GM18498 (cell line): ENCODE data around the gene VPS52.
A peak's percentile ranks its signal among the peaks of the same experiment; 100 is the strongest.
"Not testable (repeated sequence)": the region's sequence is repeated elsewhere in the genome, so short reads cannot be mapped to it uniquely, and the experiment has no call there.

Source experiments
- ATAC-seq: cut with Tn5 transposase; IDR thresholded peaks from one replicate; pipeline ENCODE4 v1.9.1; 2021; ENCODE audit warnings: mild to moderate bottlenecking, moderate library complexity; ENCODE audit not compliant: unreplicated experiment

The VPS52 gene

DNA sequence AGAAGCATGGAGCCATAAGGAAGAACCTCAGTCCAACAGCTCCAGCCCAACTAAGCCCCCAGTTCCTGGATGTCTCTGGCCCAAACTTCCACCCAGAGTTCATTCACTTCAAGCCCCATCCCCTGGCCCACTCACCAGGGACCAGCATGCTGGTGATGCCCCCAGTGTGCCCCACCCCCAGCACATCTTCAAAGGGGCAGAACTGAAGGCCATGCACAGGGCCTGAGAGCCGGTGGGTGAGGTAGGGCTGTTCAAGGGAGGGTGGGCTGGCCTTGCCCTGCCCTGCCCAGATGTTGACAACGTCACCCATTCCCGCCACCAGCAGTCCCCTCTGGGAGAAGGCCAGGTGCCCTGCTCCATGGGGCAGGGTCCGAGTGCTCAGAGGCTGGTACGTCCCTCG is 8.9 kb upstream of the VPS52 start:
- ATAC-seq, result no peak

DNA sequence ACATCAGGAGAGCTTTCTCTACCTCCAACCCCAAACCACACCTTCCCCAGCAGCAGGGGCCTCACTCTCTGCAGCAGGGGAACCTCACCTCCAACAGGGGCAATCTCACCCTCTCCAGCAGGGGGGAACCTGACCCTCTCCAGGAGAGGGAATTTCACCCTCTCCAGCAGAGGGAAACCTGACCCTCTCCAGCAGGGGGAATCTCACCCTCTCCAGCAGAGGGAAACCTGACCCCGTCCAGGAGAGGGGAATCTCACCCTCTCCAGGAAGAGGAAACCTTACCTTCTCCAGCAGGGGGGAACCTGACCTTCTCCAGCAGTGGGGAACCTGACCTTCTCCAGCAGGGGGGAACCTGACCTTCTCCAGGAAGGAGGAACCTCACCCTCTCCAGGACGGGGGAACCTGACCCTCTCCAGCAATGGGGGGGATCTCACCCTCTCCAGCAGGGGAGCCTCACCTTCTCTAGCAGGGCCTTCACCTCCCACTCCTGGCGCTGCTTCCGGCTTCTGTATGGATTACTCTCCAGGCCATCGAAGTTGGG is 8.4 kb upstream of the VPS52 start:
- ATAC-seq, result no peak

DNA sequence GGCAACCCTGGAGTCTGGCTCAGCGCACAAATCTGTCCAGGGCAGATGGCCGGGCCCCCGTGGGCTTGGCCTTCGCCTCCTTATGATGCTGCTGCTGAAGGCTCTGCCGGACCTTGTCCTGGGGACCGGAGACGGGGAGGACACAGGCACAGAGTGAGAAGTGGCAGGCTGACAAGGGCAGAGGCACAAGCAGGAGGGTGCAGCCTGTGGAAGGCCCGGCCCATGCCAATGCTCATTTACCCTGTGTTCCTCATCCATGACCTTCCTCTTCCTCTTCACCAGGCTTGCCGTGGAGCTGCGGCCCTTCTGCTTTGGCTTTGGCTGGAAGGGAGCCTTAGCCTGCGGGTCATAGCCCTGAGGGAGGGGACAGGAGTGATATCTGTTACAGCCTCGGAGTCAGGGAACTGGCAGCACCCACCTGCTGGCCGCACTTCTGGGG is 7.6 kb upstream of the VPS52 start:
- no peak for ATAC-seq

DNA sequence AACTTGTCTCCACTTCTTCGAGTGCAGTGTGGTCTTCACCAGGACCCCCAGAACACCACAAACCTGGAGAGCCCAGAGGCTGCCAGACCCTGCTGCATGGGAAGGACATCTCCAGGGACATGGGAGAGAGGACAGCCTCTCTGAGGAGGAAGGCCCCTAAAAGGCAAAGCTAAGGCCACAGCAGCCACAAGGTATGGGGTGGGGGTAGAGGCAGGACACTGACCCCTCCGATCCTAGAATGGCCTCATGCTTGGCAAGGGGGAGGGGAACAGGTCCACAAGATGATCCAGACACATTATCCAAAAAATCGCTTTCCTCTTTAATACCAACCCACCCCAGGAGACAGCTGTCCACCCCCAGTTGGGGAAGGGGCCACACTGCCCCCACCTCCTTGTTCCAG is 7.1 kb upstream of the VPS52 start:
- no peak for ATAC-seq

DNA sequence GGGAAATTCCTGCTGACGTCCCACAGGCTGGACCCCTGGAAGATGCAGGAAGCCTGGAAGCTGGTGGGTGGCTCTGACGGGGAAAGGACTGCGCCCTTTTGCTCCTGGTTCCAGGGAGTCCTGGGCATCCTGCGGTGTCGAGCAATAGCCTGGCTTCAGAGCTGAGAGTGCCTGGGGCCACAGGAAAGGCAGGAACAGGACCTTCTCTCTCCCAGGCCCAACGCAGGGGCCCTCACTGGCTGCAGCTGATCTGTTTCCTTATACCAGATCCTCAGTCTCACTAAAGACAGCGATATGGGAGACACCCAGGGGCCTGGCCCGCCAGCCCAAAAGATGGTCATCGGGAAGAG is 6.7 kb upstream of the VPS52 start:
- ATAC-seq, result no peak

DNA sequence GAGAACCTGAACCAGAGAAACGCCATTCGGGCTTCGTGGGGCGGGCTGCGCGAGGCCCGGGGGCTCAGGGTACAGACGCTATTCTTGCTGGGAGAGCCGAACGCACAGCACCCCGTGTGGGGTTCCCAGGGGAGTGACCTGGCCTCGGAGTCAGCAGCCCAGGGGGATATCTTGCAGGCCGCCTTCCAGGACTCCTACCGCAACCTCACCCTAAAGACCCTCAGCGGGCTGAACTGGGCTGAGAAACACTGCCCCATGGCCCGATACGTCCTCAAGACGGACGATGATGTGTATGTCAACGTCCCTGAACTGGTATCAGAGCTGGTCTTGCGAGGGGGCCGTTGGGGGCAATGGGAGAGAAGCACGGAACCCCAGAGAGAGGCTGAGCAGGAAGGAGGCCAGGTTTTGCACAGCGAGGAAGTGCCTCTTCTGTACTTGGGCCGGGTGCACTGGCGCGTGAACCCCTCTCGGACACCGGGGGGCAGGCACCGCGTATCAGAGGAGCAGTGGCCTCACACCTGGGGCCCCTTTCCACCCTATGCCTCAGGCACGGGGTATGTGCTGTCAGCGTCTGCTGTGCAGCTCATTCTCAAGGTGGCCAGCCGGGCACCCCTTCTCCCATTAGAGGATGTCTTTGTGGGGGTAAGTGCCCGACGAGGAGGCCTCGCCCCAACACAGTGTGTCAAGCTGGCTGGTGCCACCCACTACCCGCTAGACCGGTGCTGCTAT is 6.2 kb upstream of the VPS52 start:
- ATAC-seq, result peak; percentile 14

DNA sequence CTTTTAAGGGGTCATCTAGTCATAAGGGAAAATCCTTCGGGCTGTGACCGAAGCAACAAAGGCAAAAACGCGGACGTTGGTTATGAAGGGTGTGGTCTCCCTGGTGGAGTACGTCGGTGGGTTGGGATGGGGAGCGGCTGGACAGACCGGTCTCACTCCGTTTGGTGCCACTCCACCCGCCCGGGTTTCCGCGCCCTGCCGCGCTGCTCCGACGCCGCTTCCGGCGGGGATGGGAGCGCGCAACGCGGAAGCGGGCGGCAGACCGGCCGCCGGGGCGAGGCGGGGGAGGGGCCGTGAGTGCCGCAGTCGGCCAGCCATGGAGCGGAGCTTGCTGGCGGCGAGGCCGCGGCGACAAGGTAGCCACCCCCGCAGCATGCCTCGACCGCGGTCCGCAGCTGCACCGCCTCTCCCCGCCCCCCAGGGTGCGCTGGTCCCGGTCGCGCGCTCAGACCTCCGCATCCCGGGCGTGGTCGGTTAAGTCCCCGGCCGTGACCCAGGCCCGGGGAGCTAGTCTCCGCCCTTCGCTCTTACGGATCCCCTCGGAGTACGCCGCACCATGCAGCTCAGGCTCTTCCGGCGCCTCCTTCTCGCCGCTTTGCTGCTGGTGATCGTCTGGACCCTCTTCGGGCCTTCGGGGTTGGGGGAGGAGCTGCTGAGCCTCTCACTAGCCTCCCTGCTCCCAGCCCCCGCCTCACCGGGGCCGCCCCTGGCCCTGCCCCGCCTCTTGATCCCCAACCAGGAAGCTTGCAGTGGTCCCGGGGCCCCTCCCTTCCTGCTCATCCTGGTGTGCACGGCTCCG is 5.4 kb upstream of the VPS52 start, which contains the start of gene B3GALT4:
TSS of gene B3GALT4 (plus strand) at position 260 of the 799 bp plus-strand sequence. CDS start at position 557, 297 bp downstream.
- peak; percentile 62 for ATAC-seq

DNA sequence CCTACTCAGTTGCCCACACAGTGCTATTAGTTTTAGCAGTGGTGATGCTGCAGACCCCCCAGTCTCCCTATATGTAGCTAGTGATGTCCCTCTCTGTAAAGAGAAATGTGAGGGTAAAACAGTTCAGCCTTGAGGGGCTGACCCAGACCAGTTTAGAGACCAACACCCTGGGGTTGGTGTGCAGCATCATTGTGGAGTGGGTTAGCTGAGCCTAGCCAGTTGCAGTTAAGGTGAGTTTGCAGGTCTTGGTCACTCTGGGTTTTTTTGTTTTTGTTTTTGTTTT is 4.8 kb upstream of the VPS52 start:
- ATAC-seq, result no peak

DNA sequence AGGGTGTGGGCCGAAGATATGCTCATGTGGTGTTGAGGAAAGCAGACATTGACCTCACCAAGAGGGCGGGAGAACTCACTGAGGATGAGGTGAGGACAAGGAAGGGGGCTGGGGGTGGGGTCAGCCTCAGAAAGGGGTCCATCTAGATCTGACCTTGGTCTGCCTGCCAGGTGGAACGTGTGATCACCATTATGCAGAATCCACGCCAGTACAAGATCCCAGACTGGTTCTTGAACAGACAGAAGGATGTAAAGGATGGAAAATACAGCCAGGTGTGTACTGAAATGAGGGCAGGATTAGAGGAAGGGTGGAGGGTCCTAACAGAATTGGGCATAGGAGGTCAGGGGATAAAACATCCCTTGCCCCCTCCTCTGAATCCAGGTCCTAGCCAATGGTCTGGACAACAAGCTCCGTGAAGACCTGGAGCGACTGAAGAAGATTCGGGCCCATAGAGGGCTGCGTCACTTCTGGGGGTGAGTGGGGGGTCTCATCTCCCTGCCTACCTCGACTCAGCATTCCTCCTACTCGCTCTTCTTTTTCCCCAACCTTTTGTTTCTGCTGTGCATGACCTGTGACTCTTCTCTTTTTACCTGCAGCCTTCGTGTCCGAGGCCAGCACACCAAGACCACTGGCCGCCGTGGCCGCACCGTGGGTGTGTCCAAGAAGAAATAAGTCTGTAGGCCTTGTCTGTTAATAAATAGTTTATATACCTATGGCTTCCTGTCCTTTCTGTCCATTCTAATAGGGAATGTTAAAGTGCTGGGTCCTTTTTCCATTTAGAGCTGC is 4.3 kb upstream of the VPS52 start:
- not testable (repeated sequence) for ATAC-seq

DNA sequence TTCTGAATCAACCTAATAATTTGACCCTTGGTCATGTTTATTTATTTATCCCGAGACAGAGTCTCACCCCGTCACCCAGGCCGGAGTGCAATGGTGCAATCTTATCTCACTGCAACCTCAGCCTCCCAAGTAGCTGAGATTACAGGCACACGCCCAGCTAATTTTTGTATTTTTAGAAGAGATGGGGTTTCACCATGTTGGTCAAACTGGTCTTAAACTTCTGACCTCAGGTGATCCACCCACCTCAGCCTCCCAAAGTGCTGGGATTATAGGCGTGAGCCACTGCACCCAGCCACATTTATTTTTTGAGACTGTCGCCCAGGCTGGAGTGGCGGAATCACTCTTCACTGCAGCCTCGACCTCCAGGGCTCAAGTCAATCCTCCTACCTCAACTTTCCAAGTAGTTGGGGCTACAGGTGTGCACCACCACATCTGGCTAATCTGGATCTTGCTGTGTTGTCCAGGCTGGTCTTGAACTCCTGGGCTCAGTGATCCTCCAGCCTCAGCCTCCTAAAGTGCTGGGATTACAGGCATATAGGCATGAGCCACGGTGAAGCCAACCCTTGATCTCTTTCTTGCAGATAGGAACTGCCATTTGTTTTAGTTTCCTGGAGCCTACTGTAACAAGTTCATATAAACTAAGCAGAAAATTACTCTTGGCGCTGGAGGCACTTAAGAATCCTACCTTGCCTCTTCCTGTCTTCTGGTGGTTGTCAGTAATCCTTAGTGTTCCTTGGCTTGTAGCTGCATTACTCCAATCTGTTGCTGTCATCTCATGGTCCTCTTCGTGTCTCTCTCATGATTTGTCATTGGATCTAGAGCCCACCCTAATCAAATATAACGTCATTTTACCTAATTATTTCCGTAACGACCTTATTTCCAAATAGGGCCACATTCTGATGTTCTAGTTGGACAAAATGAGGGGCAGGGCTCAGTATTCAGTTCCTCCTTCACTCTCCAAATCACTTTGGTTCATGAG is 2.5 kb upstream of the VPS52 start:
- ATAC-seq, result no peak

DNA sequence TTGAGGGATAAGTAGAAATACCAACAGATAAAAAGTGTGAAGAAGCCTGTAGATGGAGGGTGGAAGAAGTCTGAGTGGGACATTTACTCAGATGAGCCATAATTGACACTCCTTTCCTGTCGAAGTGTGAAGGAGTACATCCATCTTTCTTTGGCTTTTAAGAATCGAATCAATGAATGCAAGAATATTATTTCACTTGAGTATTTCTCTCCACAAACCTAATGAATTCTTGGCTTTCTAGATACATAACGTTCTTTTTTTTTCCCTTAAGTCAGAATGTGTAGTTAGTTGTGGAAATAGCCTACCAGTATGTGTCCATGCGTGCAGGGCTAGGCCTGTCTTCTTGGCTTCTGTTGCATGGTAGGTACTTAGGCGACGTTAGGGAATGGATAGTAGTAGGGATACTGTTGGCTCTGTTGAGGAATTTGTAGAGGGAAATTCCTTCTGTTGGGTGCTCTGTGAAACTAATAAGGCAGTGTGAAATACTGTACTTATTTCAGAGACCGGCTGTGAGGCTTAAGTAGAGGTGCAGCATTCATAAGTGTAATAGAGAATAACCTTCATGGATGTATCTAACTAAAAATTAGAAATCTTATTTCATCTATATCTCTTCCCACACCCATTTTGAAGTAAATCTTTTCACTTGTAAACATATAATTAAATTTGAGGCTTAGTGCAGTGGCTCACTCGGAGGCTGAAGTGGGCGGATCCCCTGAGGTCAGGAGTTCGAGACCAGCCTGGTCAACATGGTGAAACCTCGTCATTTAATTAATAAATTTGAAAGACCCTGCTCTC is 1.6 kb upstream of the VPS52 start:
- ATAC-seq, result no peak

DNA sequence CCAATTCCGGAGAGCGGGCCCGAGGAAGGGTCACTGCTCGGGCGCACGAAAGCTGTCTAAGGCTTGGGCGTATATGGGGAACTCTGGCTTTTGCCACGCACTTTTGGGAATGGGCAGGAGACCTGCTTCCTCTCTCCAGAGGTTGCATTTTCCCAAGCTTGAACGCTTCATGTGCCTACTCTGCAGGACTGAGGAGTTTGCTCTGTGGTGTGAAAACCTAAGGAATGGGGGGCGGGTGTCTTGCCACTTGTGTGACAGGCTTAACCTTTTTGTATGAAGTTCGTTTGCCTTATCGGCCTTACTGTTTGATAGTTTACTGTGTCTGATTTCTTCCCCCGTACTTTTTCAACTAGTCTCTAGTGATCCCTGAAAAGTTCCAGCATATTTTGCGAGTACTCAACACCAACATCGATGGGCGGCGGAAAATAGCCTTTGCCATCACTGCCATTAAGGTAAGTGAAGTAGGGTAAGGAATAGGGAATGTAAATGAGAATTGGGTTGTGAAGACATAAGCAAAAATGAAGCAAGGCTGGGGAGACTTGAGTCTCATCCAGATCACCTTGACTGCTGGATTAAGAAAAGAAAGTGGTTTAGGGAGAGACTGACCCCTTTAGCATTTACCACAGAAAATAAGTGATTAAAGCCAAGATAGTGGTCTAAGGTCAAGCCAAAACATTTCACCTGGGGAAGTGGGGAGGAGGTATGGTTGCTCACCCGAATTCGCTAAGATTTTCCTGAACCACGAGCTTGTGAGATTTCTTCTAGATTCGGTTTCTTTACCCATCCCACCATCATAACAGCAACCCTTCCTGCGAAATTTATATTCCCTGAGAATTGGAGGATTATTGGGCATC is 826 bp upstream of the VPS52 start:
- ATAC-seq, result no peak

DNA sequence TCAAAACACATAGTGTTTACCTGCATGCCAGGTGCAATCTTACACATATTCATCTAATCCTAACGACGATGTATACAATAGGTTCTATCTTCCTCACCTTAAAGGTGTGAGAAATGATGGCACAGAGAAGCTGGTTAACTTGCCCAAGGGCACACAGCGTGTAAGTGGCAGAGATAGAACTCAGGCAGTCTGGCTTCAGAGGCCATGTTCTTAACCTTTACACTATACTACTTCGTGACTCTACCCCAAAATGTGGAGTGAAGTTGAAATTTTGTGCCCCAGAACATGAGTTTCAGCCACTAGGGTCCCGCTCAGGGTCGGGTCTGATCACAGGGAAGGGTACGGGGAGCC is 584 bp downstream of the VPS52 start:
- ATAC-seq, result no peak

DNA sequence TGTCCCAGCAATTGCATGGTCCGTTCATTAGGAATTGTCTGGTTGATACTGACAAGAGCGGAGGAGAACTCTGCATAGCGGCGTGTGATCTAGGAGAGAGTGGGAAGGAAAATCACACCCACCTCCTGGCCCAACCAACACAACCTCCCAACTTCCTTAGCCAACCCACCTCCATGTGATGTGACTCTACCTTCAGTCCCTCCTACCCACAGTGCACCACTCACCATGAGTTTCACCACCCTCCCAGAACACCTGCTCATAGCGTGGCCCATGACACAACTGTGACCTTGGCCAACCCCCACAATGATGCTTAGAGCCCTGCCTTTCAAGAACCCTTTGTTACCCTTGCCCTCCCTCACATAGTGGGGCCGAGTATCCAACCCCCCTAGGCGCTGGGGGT is 7.7 kb downstream of the VPS52 start:
- no peak for ATAC-seq

DNA sequence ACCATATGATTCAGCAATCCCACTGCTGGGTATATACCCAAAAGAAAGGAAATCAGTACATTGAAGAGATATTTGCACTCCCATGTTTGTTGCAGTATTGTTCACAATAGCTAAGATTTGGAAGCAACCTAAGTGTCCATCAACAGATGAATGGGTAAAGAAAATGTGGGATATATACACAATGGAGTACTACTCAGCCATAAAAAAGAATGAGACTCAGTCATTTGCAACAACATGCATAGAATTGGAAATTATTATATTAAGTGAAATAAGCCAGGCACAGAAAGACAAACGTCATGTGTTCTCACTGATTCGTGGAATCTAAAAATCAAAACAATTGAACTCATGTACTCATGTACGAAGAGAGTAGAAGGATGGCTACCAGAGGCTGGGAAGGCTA is 9.2 kb downstream of the VPS52 start:
- ATAC-seq, result not testable (repeated sequence)

DNA sequence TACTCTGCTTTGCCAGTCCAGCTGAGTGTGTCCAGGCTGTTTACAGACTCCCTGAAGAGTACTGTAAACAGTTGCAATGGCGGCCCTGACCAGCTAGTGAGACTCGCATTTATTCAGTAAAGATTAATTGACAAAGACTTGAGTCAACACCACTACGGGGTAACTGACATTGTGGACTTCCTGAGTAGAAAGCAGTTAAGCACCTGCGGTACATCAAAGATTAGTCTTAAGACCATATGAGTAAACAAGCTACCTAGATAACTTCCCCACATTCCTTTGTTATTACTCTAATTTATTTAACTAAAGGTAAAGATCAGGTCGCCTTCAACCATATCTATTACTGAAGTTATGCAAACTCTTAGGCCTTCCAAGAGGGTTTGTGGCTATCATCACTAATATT is 12.6 kb downstream of the VPS52 start:
- ATAC-seq, result no peak

DNA sequence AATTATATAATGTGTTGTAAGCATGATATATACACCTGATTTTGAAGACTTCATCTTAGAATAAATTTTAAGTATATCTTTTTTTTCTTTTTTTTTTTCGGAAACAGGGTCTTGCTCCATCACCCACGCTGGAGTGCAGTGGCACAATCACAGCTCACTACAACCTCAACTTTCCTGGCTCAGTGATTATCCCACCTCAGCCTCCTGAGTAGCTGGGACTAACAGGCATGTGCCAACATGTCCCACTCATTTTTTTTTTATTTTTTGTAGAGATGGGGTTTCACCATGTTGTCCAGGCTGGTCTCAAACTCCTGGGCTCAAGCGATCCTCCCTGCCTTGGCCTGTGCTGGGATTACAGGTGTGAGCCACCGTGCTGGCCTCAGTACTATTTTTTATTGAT is 17.1 kb downstream of the VPS52 start:
- no peak for ATAC-seq

DNA sequence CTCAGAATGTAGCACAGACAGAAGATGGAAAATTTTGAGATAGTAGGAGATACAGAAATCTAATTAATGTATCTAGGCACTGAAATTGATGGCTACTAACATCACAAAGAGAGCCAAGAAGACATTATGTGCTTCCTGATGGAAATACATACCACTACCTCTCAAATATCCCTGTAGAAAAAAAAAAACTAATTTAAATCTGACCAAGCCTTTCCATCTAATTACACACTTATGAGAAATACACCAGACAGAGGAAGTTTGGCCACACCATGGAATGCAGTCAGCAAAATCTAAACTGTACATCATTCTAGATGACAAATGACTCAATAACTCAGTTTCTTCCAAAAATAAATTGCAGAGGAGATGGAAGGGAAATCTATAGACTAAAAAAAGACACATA is 18.9 kb downstream of the VPS52 start:
- ATAC-seq, result no peak
